K562 (cell line): ENCODE results near the gene ATF6B. TPM values are rescaled to one million over a fixed set of nuclear protein-coding genes. Genes with fewer than 3 reads are reported as not detected.

ENCODE experiments used
- ATAC-seq: fragments of 200-7000 bp; cut with Tn5 transposase; 3 replicates; pipeline ENCODE4 v1.9.1; 2020; ENCODE audit warnings: moderate library complexity
- BruUV-seq: library from RNA; stranded (reverse); fragments of 400-500 nt; replicated peaks from 2 replicates; lab custom pipeline; 2021; lab: Mats Ljungman, UMichigan
- CTCF ChIA-PET: fragments of 300-600 bp; formaldehyde crosslinking; extraction: SDS; loops from one replicate; lab custom pipeline; 2021; ENCODE audit warnings: low intra/inter-chr PET ratio; lab: Yijun Ruan, JAX
- POLR2A ChIA-PET: fragments of 300-600, 350-650 bp; sonication (Branson Sonifier 250); formaldehyde crosslinking; extraction: SDS; loops from one replicate; lab custom pipeline; 2021; ENCODE audit warnings: antibody characterized with exemption, inconsistent platforms; lab: Yijun Ruan, JAX
- DNase-seq, 4 experiments: peaks; one replicate each; pipeline versions ENCODE4 v3.0.0 to v3.0.0-alpha.2; 2011 to 2018; ENCODE audit warnings: low spot score in 3 of 4, mixed read lengths in 3 of 4; ENCODE audit errors: extremely low read depth in 1 of 4
- FAIRE-seq: peaks from 2 replicates; lab custom pipeline; 2011; peaks lifted over from hg19 to GRCh38; lab: Jason Lieb, UNC
- H2AFZ ChIP-seq: 2 replicates; pipeline ENCODE4 v1.6.0; 2011; ENCODE audit warnings: low read depth, low read length, control low read depth, inconsistent platforms
- H3K27ac ChIP-seq: fragments of 200-600 bp; 3 replicates; pipeline ENCODE4 v1.8.0; 2011; ENCODE audit warnings: low read depth, mild to moderate bottlenecking, control low read depth, inconsistent platforms, low read length, moderate library complexity, mixed read lengths; ENCODE audit errors: extremely low read depth
- H3K27me3 ChIP-seq, 2 experiments: fragments of 300-600 bp in 1 of 2; 2 replicates in 1 of 2; 3 replicates in 1 of 2; pipeline versions ENCODE4 v1.6.0 to v1.8.0; 2011; ENCODE audit warnings: inconsistent platforms in 2 of 2, low read length in 2 of 2, mild to moderate bottlenecking in 1 of 2, mixed read lengths in 1 of 2, moderate library complexity in 1 of 2; ENCODE audit not compliant: control insufficient read depth in 2 of 2, insufficient read depth in 2 of 2
- H3K36me3 ChIP-seq: fragments of 300-600 bp; 3 replicates; pipeline ENCODE4 v1.8.0; 2011; ENCODE audit warnings: mild to moderate bottlenecking, low read length, inconsistent platforms; ENCODE audit not compliant: control insufficient read depth, insufficient read depth
- H3K4me1 ChIP-seq, 2 experiments: fragments of 200-600 bp in 1 of 2; replicated peaks in 1 of 2; 2 replicates in 1 of 2; 3 replicates in 1 of 2; pipeline versions ENCODE4 v1.5.1 to v1.8.0; 2011; ENCODE audit warnings: inconsistent platforms in 2 of 2, low read length in 2 of 2, mild to moderate bottlenecking in 1 of 2, mixed read lengths in 1 of 2, moderate library complexity in 1 of 2; ENCODE audit not compliant: control insufficient read depth in 2 of 2, insufficient read depth in 2 of 2
- H3K4me2 ChIP-seq: 2 replicates; pipeline ENCODE4 v1.6.1; 2011; ENCODE audit warnings: low read length, control low read depth, inconsistent platforms, mixed read lengths; ENCODE audit not compliant: insufficient read depth
- H3K4me3 ChIP-seq: fragments of 200-600 bp; sonication (generic), shearing (Covaris generic); 2 replicates; pipeline ENCODE4 v1.5.1; 2016; ENCODE audit warnings: control low read depth, inconsistent platforms
- H3K79me2 ChIP-seq: fragments of 200-600 bp; 3 replicates; pipeline ENCODE4 v1.8.0; 2011; ENCODE audit warnings: low read length, inconsistent platforms; ENCODE audit not compliant: control insufficient read depth, insufficient read depth
- H3K9ac ChIP-seq, 2 experiments: 2 replicates each; pipeline versions ENCODE4 v1.6.0 to v1.6.1; 2011; ENCODE audit warnings: low read depth in 2 of 2, low read length in 2 of 2, control low read depth in 1 of 2, inconsistent platforms in 1 of 2, mild to moderate bottlenecking in 1 of 2, mixed read lengths in 1 of 2; ENCODE audit not compliant: insufficient read depth in 1 of 2
- H3K9me1 ChIP-seq: one replicate; pipeline ENCODE4 v1.6.0; 2011; ENCODE audit warnings: inconsistent platforms, mild to moderate bottlenecking, low read length, moderate library complexity; ENCODE audit not compliant: control insufficient read depth, insufficient read depth
- H3K9me3 ChIP-seq: replicated peaks from 2 replicates; pipeline ENCODE4 v1.5.1; 2011; ENCODE audit warnings: low read depth, low read length, inconsistent platforms; ENCODE audit not compliant: control insufficient read depth, insufficient read depth
- H4K20me1 ChIP-seq: replicated peaks from 2 replicates; pipeline ENCODE4 v1.6.1; 2011; ENCODE audit warnings: low read length, inconsistent platforms, mixed read lengths; ENCODE audit not compliant: control insufficient read depth, insufficient read depth
- CCNT2 ChIP-seq: IDR thresholded peaks from 2 replicates; pipeline ENCODE4 v1.6.1; 2011; ENCODE audit warnings: borderline replicate concordance, low read depth, mild to moderate bottlenecking, moderate library complexity, mixed read lengths, low read length; ENCODE audit not compliant: insufficient read length; ENCODE audit errors: extremely low read depth
- CEBPG ChIP-seq, 3 experiments: fragments of 200-800 bp in 1 of 3; sonication (Bioruptor generic) in 1 of 3; sonication (generic) in 1 of 3; formaldehyde crosslinking in 1 of 3; IDR thresholded peaks in 2 of 3; conservative IDR thresholded peaks in 1 of 3; 2 replicates each; pipeline versions ENCODE4 v1.6.1 to v1.8.0; 2016 to 2022; ENCODE audit warnings: missing compliant biosample characterization in 2 of 3, missing genetic modification characterization in 2 of 3, mild to moderate bottlenecking in 1 of 3, missing genetic modification reagents in 1 of 3
- FUS ChIP-seq: fragments of 200-400 bp; formaldehyde crosslinking; optimal IDR thresholded peaks from 2 replicates; pipeline ENCODE3; 2017; ENCODE audit warnings: low read depth, low read length
- HLTF ChIP-seq: fragments of 450-650 bp; IDR thresholded peaks from 2 replicates; pipeline ENCODE4 v1.6.1; 2016
- HNRNPK ChIP-seq: fragments of 200-400 bp; formaldehyde crosslinking; IDR thresholded peaks from one replicate; pipeline ENCODE4 v1.6.1; 2018; ENCODE audit warnings: mild to moderate bottlenecking, low read depth, low read length; ENCODE audit not compliant: poor library complexity, severe bottlenecking
- KLF6 ChIP-seq: fragments of 250-450 bp; sonication (Bioruptor Pico); IDR thresholded peaks from 2 replicates; pipeline ENCODE4 v1.4.0; 2020; ENCODE audit warnings: mild to moderate bottlenecking, moderate library complexity, borderline replicate concordance
- MEIS2 ChIP-seq: fragments of 450-650 bp; IDR thresholded peaks from 2 replicates; pipeline ENCODE4 v1.6.1; 2014; ENCODE audit warnings: mild to moderate bottlenecking; ENCODE audit not compliant: partially characterized antibody
- NUFIP1 ChIP-seq: fragments of 450-650 bp; IDR thresholded peaks from 2 replicates; pipeline ENCODE4 v1.6.1; 2018; ENCODE audit not compliant: partially characterized antibody
- PPARD ChIP-seq: fragments of 250-450 bp; sonication (Bioruptor Pico); IDR thresholded peaks from 2 replicates; pipeline ENCODE4 v1.8.0; 2022; ENCODE audit warnings: inconsistent platforms, mild to moderate bottlenecking, moderate library complexity
- TCF7 ChIP-seq: sonication (generic); IDR thresholded peaks from 2 replicates; pipeline ENCODE4 v1.6.1; 2016; ENCODE audit warnings: antibody characterized with exemption, borderline replicate concordance
- ZBTB33 ChIP-seq: sonication (generic); formaldehyde crosslinking; IDR thresholded peaks from 2 replicates; pipeline ENCODE4 v1.8.1; 2023; ENCODE audit warnings: mild to moderate bottlenecking, missing genetic modification reagents
- ZNF143 ChIP-seq: sonication (generic); formaldehyde crosslinking; IDR thresholded peaks from 2 replicates; pipeline ENCODE4 v1.9.0; 2022; ENCODE audit warnings: mild to moderate bottlenecking, missing genetic modification reagents
- ZNF175 ChIP-seq: fragments of 200-800 bp; sonication (Bioruptor generic); IDR thresholded peaks from 2 replicates; pipeline ENCODE4 v1.6.1; 2016; ENCODE audit warnings: low read depth, mild to moderate bottlenecking, missing genetic modification characterization, missing compliant biosample characterization
- ZNF76 ChIP-seq: fragments of 250-450 bp; sonication (Bioruptor Pico); IDR thresholded peaks from 2 replicates; pipeline ENCODE4 v1.4.0; 2020; ENCODE audit warnings: mild to moderate bottlenecking, moderate library complexity, borderline replicate concordance
- WGBS: fragments of 100-300 bp; shearing (Covaris generic); methylation state at CpG from one replicate; pipeline ENCODE4 v1.1.6; 2016; ENCODE audit warnings: low coverage, mixed read lengths; ENCODE audit not compliant: insufficient coverage; ENCODE audit errors: missing lambda C conversion rate; 5-methylcytosine and 5-hydroxymethylcytosine counted together
- in situ Hi-C: fragments of 300-500 bp; cut with MboI; formaldehyde crosslinking; loops from 4 replicates; pipeline ENCODE4 v1.15.0; 2018; ENCODE audit warnings: inconsistent platforms, mixed read lengths
- intact Hi-C: fragments of 100-400 bp; cut with micrococcal nuclease; formaldehyde crosslinking; loops from 2 replicates; pipeline ENCODE4 v1.14.2; 2022
- polyA plus RNA-seq, 8 experiments: library from polyadenylated mRNA; depleted of rRNA in 4 of 8; stranded (reverse) in 5 of 8; unstranded in 3 of 8; fragments of >200 nt; fragmentation: Nextera tagmentation in 2 of 8; fragmentation: Illumina TruSeq in 1 of 8; extraction: Ambion mirVana in 2 of 8; extraction: Trizol in 1 of 8; gene quantifications; 2 replicates each; pipeline versions ENCODE4 v1.2.1 to v1.2.3, GENCODE V29; 2011 to 2014; ENCODE audit warnings: inconsistent platforms in 1 of 8, missing spikeins in 1 of 8
- total RNA-seq, 7 experiments: library from RNA; depleted of rRNA in 6 of 7; stranded (reverse); fragments of >200 nt in 6 of 7; fragmentation: Illumina TruSeq in 2 of 7; extraction: Trizol in 2 of 7; gene quantifications; 2 replicates each; pipeline versions ENCODE4 v1.2.1 to v1.2.3, GENCODE V29; 2011 to 2021; ENCODE audit warnings: low replicate concordance in 1 of 7

Gene ATF6B
- total and polyA plus RNA-seq, 9 of the 15 experiments (the other 6 are each of a cell fraction or from before 2014, with no cell fraction given) = 20.7 to 131 (median 31.7) TPM

GRCh38 chr6:32097364-32097763 is 30.7 kb downstream of the ATF6B start:
- POLR2A ChIA-PET = interaction anchor here (0.6 kb wide), 1 partner anchor 199 kb away, joined by 3 read pairs; no protein-coding TSS in a partner anchor

GRCh38 chr6:32096394-32097258 is 31.4 kb downstream of the ATF6B start:
- Histone ChIP-seq H3K27me3 (peaks cover 47 to 73% of the 10 kb centered on the region in 2 experiments), H3K27ac (no peak overlapping the region), H4K20me1 (no peaks in the 10 kb centered on the region; the same call in 1 of the 2 replicates), H3K9me1 (no peaks in the 10 kb centered on the region), H2AFZ (no peak overlapping the region), H3K9me3 (no peaks in the 10 kb centered on the region), H3K79me2 (no peaks in the 10 kb centered on the region), H3K4me3 (no peak overlapping the region), H3K9ac (no peak overlapping the region; a peak in 1 of 4 replicates), H3K4me1 (peaks cover 9 to 22% of the 10 kb centered on the region in 2 experiments), H3K4me2 (no peak overlapping the region), H3K36me3 (no peaks in the 10 kb centered on the region)
- FAIRE-seq (no peak), DNase-seq (no peak), ATAC-seq (peak; percentile 17; the same call in 2 of the 3 replicates)
- CTCF ChIA-PET = no interaction called here
- intact Hi-C loops = no loop called here
- WGBS = 40% methylated on average over 80 of the region's 90 CpGs
- BruUV-seq = no TSS peak
- POLR2A ChIA-PET = interaction anchor here (0.5 to 7.4 kb wide), 5 partner anchors 12 to 1313 kb away, joined by 3 to 38 read pairs (median 3); partner anchors contain the start of gene TNXB
- in situ Hi-C loops = loop anchor here (10.0 kb wide), 1 partner anchor 318 kb away; no protein-coding TSS in a partner anchor
- TF ChIP-seq HNRNPK = no peak
- TF ChIP-seq FUS = peak; percentile 20
- TF ChIP-seq ZBTB33 (CRISPR knock-in tag) = peak; percentile 87
- no peak for TF ChIP-seq MEIS2
- no peak for TF ChIP-seq CEBPG (CRISPR knock-in tag; IDR thresholded peaks at IDR 0.05)
- no peak for TF ChIP-seq CEBPG (tag; conservative IDR thresholded peaks at IDR 0.05 in 1 of 2, IDR thresholded peaks at IDR 0.05 in 1 of 2)
- TF ChIP-seq KLF6 = no peak
- no peak for TF ChIP-seq ZNF175 (CRISPR knock-in tag)
- no peak for TF ChIP-seq ZNF76
- no peak for TF ChIP-seq NUFIP1
- TF ChIP-seq HLTF = no peak

More at GRCh38 chr6:32097364-32097763, 30.7 kb downstream of the ATF6B start:
- WGBS = 20% methylated on average over 3 of the region's 3 CpGs
- H2AFZ ChIP-seq = no peak overlapping the region
- no peak overlapping the region for H3K4me2 ChIP-seq
- DNase-seq (no peak), FAIRE-seq (no peak), ATAC-seq (no peak; the same call in 2 of the 3 replicates)
- H3K79me2 ChIP-seq = no peaks in the 10 kb centered on the region
- H3K9ac ChIP-seq = no peak overlapping the region
- H3K9me1 ChIP-seq = no peaks in the 10 kb centered on the region
- TF ChIP-seq CCNT2 (no peak), ZNF143 (CRISPR knock-in tag) (no peak), PPARD (no peak), TCF7 (no peak)
- no peaks in the 10 kb centered on the region; the same call in 1 of the 2 replicates for H4K20me1 ChIP-seq
- peaks cover 47 to 79% of the 10 kb centered on the region in 2 experiments for H3K27me3 ChIP-seq
- H3K4me1 ChIP-seq = peaks cover 9 to 22% of the 10 kb centered on the region in 2 experiments
- intact Hi-C loops = no loop called here
- no TSS peak for BruUV-seq
- CTCF ChIA-PET = no interaction called here
- no peak overlapping the region for H3K27ac ChIP-seq
- in situ Hi-C loops = loop anchor here (10.0 kb wide), 1 partner anchor 317 kb away; no protein-coding TSS in a partner anchor
- no peaks in the 10 kb centered on the region for H3K9me3 ChIP-seq
- no peaks in the 10 kb centered on the region for H3K36me3 ChIP-seq
- H3K4me3 ChIP-seq = no peak overlapping the region
